HepG2 (cell line): ENCODE measurements around the gene TRPT1. TPM values are rescaled to one million over a fixed set of nuclear protein-coding genes. Genes with fewer than 3 reads are reported as not detected.

Experiments used
- ATF1 ChIP-seq: IDR thresholded peaks from 2 replicates; pipeline ENCODE4 v1.6.1; 2016; ENCODE audit warnings: mild to moderate bottlenecking, control low read depth
- CBFB ChIP-seq: sonication (generic); formaldehyde crosslinking; IDR thresholded peaks from 2 replicates; pipeline ENCODE4 v1.4.0; 2020; ENCODE audit warnings: missing genetic modification reagents
- CREB1 ChIP-seq, 2 experiments: fragments of 450-650 bp in 1 of 2; IDR thresholded peaks; 2 replicates each; pipeline ENCODE4 v1.6.1; 2016 to 2017; ENCODE audit warnings: control low read depth in 1 of 2, mild to moderate bottlenecking in 1 of 2, missing compliant biosample characterization in 1 of 2, missing genetic modification characterization in 1 of 2
- FOXC1 ChIP-seq: sonication (generic); formaldehyde crosslinking; IDR thresholded peaks from 2 replicates; pipeline ENCODE4 v1.8.0; 2022; ENCODE audit warnings: mild to moderate bottlenecking, missing genetic modification reagents, borderline replicate concordance
- GABPA ChIP-seq, 2 experiments: IDR thresholded peaks; 2 replicates each; pipeline ENCODE4 v1.6.1; 2011 to 2016; ENCODE audit warnings: low read depth in 2 of 2, low read length in 1 of 2, missing biosample characterization in 1 of 2, missing genetic modification characterization in 1 of 2
- NONO ChIP-seq, 2 experiments: fragments of 450-650 bp in 1 of 2; sonication (generic) in 1 of 2; formaldehyde crosslinking in 1 of 2; IDR thresholded peaks in 1 of 2; conservative IDR thresholded peaks in 1 of 2; 2 replicates each; pipeline versions ENCODE4 v1.6.1 to v1.8.0; 2017 to 2022; ENCODE audit warnings: mild to moderate bottlenecking in 1 of 2, missing genetic modification reagents in 1 of 2, moderate library complexity in 1 of 2
- POGZ ChIP-seq: sonication (generic); formaldehyde crosslinking; IDR thresholded peaks from 2 replicates; pipeline ENCODE4 v1.4.0; 2020; ENCODE audit warnings: mild to moderate bottlenecking, missing genetic modification reagents
- RBAK ChIP-seq: sonication (generic); formaldehyde crosslinking; IDR thresholded peaks from 2 replicates; pipeline ENCODE4 v1.5.1; 2020; ENCODE audit warnings: mild to moderate bottlenecking, missing genetic modification reagents
- REL ChIP-seq: sonication (generic); formaldehyde crosslinking; conservative IDR thresholded peaks from 2 replicates; pipeline ENCODE4 v1.8.0; 2022; ENCODE audit warnings: mild to moderate bottlenecking, missing genetic modification reagents, moderate library complexity
- SMAD1 ChIP-seq: sonication (generic); formaldehyde crosslinking; IDR thresholded peaks from 2 replicates; pipeline ENCODE4 v1.4.0; 2020; ENCODE audit warnings: missing genetic modification reagents, low read depth, mild to moderate bottlenecking, borderline replicate concordance
- SMAD9 ChIP-seq: sonication (generic); formaldehyde crosslinking; IDR thresholded peaks from 2 replicates; pipeline ENCODE4 v1.5.1; 2020; ENCODE audit warnings: mild to moderate bottlenecking, missing genetic modification reagents
- TBP ChIP-seq: sonication (generic); formaldehyde crosslinking; IDR thresholded peaks from 2 replicates; pipeline ENCODE4 v1.5.0; 2020; ENCODE audit warnings: missing genetic modification reagents
- THAP11 ChIP-seq: IDR thresholded peaks from 2 replicates; pipeline ENCODE4 v1.6.1; 2016; ENCODE audit warnings: missing biosample characterization, missing genetic modification reagents
- THYN1 ChIP-seq: sonication (generic); formaldehyde crosslinking; IDR thresholded peaks from 2 replicates; pipeline ENCODE4 v1.8.1; 2023; ENCODE audit warnings: low read depth, mild to moderate bottlenecking, moderate library complexity, missing genetic modification reagents, borderline replicate concordance
- ZBTB38 ChIP-seq: sonication (generic); formaldehyde crosslinking; IDR thresholded peaks from 2 replicates; pipeline ENCODE4 v1.5.1; 2020; ENCODE audit warnings: mild to moderate bottlenecking, missing genetic modification reagents
- ZFP82 ChIP-seq: sonication (generic); formaldehyde crosslinking; IDR thresholded peaks from 2 replicates; pipeline ENCODE4 v1.5.1; 2020; ENCODE audit warnings: mild to moderate bottlenecking, missing genetic modification reagents, borderline replicate concordance
- ZKSCAN8 ChIP-seq: IDR thresholded peaks from 2 replicates; pipeline ENCODE4 v1.6.1; 2016; ENCODE audit warnings: borderline replicate concordance, missing genetic modification reagents, missing compliant biosample characterization
- ZNF773 ChIP-seq: sonication (generic); formaldehyde crosslinking; IDR thresholded peaks from 2 replicates; pipeline ENCODE4 v1.4.0; 2020; ENCODE audit warnings: missing genetic modification reagents, borderline replicate concordance
- polyA plus RNA-seq, 8 experiments: library from polyadenylated mRNA; depleted of rRNA in 3 of 8; stranded (reverse) in 7 of 8; unstranded in 1 of 8; fragments of >200 nt; fragmentation: Illumina TruSeq in 4 of 8; extraction: Trizol in 4 of 8; gene quantifications; 2 replicates each; pipeline versions ENCODE4 v1.2.1 to v1.2.3, GENCODE V29; 2011 to 2016; ENCODE audit warnings: low read depth in 4 of 8, missing spikeins in 1 of 8, mixed read lengths in 1 of 8; ENCODE audit not compliant: insufficient read depth in 1 of 8
- total RNA-seq, 5 experiments: library from RNA; depleted of rRNA; stranded (reverse); fragments of >200 nt; fragmentation: Illumina TruSeq; extraction: Trizol; gene quantifications; 2 replicates each; pipeline ENCODE4 v1.2.3, GENCODE V29; 2016; ENCODE audit warnings: low read depth in 1 of 5
- TF ChIP-seq, protein P1 (sequence below): sonication (generic); formaldehyde crosslinking; IDR thresholded peaks from 2 replicates; pipeline ENCODE4 v1.4.0; 2020; ENCODE audit warnings: missing genetic modification reagents
- TF ChIP-seq, protein P2 (sequence below): sonication (generic); formaldehyde crosslinking; IDR thresholded peaks from 2 replicates; pipeline ENCODE4 v1.8.0; 2022; ENCODE audit warnings: mild to moderate bottlenecking, missing genetic modification reagents; ENCODE audit not compliant: insufficient replicate concordance
- TF ChIP-seq, protein P3 (sequence below): sonication (generic); formaldehyde crosslinking; IDR thresholded peaks from 2 replicates; pipeline ENCODE4 v1.4.0; 2020; ENCODE audit warnings: missing genetic modification reagents, borderline replicate concordance

The TRPT1 gene
- total and polyA plus RNA-seq, 2 of the 13 experiments (the other 11 are each of a cell fraction or from before 2014, with no cell fraction given): 24.8 to 40.7 TPM

GRCh38 chr11:64269540-64270220 is 43.7 kb upstream of the TRPT1 start (continued):
- TF ChIP-seq, protein P1, sequence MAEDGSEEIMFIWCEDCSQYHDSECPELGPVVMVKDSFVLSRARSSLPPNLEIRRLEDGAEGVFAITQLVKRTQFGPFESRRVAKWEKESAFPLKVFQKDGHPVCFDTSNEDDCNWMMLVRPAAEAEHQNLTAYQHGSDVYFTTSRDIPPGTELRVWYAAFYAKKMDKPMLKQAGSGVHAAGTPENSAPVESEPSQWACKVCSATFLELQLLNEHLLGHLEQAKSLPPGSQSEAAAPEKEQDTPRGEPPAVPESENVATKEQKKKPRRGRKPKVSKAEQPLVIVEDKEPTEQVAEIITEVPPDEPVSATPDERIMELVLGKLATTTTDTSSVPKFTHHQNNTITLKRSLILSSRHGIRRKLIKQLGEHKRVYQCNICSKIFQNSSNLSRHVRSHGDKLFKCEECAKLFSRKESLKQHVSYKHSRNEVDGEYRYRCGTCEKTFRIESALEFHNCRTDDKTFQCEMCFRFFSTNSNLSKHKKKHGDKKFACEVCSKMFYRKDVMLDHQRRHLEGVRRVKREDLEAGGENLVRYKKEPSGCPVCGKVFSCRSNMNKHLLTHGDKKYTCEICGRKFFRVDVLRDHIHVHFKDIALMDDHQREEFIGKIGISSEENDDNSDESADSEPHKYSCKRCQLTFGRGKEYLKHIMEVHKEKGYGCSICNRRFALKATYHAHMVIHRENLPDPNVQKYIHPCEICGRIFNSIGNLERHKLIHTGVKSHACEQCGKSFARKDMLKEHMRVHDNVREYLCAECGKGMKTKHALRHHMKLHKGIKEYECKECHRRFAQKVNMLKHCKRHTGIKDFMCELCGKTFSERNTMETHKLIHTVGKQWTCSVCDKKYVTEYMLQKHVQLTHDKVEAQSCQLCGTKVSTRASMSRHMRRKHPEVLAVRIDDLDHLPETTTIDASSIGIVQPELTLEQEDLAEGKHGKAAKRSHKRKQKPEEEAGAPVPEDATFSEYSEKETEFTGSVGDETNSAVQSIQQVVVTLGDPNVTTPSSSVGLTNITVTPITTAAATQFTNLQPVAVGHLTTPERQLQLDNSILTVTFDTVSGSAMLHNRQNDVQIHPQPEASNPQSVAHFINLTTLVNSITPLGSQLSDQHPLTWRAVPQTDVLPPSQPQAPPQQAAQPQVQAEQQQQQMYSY: peak; percentile 39; the same call in 1 of the 2 replicates
- TF ChIP-seq, protein P2, sequence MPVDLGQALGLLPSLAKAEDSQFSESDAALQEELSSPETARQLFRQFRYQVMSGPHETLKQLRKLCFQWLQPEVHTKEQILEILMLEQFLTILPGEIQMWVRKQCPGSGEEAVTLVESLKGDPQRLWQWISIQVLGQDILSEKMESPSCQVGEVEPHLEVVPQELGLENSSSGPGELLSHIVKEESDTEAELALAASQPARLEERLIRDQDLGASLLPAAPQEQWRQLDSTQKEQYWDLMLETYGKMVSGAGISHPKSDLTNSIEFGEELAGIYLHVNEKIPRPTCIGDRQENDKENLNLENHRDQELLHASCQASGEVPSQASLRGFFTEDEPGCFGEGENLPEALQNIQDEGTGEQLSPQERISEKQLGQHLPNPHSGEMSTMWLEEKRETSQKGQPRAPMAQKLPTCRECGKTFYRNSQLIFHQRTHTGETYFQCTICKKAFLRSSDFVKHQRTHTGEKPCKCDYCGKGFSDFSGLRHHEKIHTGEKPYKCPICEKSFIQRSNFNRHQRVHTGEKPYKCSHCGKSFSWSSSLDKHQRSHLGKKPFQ (CRISPR knock-in tag): peak; percentile 10
- peak; percentile 42 for TF ChIP-seq ATF1 (CRISPR knock-in tag)
- TF ChIP-seq ZKSCAN8 (CRISPR knock-in tag): no peak
- peak; percentile 36; the same call in 1 of the 2 replicates for TF ChIP-seq ZBTB38
- TF ChIP-seq REL (CRISPR knock-in tag): peak; percentile 68
- TF ChIP-seq RBAK (CRISPR knock-in tag): no peak
- TF ChIP-seq FOXC1 (CRISPR knock-in tag): no peak; the same call in 1 of the 2 replicates
- peak; percentile 99 for TF ChIP-seq GABPA (IDR thresholded peaks at IDR 0.05; ENCODE audit: low read depth, low read length)
- TF ChIP-seq GABPA (CRISPR knock-in tag; IDR thresholded peaks at IDR 0.05; ENCODE audit: low read depth): peak; percentile 98
- no peak for TF ChIP-seq NONO (IDR thresholded peaks at IDR 0.05)
- TF ChIP-seq NONO (CRISPR knock-in tag; conservative IDR thresholded peaks at IDR 0.05): peak; percentile 63
- TF ChIP-seq, protein P3, sequence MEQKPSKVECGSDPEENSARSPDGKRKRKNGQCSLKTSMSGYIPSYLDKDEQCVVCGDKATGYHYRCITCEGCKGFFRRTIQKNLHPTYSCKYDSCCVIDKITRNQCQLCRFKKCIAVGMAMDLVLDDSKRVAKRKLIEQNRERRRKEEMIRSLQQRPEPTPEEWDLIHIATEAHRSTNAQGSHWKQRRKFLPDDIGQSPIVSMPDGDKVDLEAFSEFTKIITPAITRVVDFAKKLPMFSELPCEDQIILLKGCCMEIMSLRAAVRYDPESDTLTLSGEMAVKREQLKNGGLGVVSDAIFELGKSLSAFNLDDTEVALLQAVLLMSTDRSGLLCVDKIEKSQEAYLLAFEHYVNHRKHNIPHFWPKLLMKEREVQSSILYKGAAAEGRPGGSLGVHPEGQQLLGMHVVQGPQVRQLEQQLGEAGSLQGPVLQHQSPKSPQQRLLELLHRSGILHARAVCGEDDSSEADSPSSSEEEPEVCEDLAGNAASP (CRISPR knock-in tag): peak; percentile 55
- TF ChIP-seq POGZ: peak; percentile 36; the same call in 1 of the 2 replicates
- peak; percentile 70 for TF ChIP-seq CREB1 (IDR thresholded peaks at IDR 0.05)
- peak; percentile 93 for TF ChIP-seq CREB1 (CRISPR knock-in tag; IDR thresholded peaks at IDR 0.05)
- 0 out of 2 replicates have a peak, but pooled peaks have one; percentile 55 for TF ChIP-seq SMAD9 (CRISPR knock-in tag)
- 0 out of 2 replicates have a peak, but pooled peaks have one; percentile 10 for TF ChIP-seq CBFB (CRISPR knock-in tag)
- TF ChIP-seq THAP11 (CRISPR knock-in tag): peak; percentile 97
- TF ChIP-seq SMAD1: no peak
- TF ChIP-seq ZNF773: no peak
- no peak for TF ChIP-seq THYN1 (CRISPR knock-in tag)
- 0 out of 2 replicates have a peak, but pooled peaks have one; percentile 37 for TF ChIP-seq ZFP82 (CRISPR knock-in tag)
- no peak for TF ChIP-seq TBP (CRISPR knock-in tag)
